D721Med (cell line): ENCODE data around the gene TEX11.

Experiments used
- DNase-seq: peaks from one replicate; pipeline ENCODE4 v3.0.0; 2011; ENCODE audit warnings: low spot score; ENCODE audit not compliant: insufficient read length
- FAIRE-seq: peaks from 2 replicates; lab custom pipeline; 2011; peaks lifted over from hg19 to GRCh38; lab: Jason Lieb, UNC
- CTCF ChIP-seq: IDR thresholded peaks from 2 replicates; pipeline ENCODE4 v1.5.1; 2012; ENCODE audit warnings: mild to moderate bottlenecking, control low read depth; ENCODE audit not compliant: insufficient read depth; ENCODE audit errors: missing control alignments

Gene TEX11

GRCh38 chrX:70554948-70555347 is 353.6 kb downstream of the TEX11 start:
- DNase-seq = no peak
- no peak for FAIRE-seq
- TF ChIP-seq CTCF = no peak

- DNase-seq (no peak), FAIRE-seq (no peak)
- no peak for TF ChIP-seq CTCF
Observed at GRCh38 chrX:70554523-70554922, 354.0 kb downstream of the TEX11 start.

- DNase-seq (no peak), FAIRE-seq (no peak)
- TF ChIP-seq CTCF = peak; percentile 36
Observed at GRCh38 chrX:70554081-70554480, 354.4 kb downstream of the TEX11 start.

GRCh38 chrX:70553516-70553915 is 355.0 kb downstream of the TEX11 start:
- DNase-seq (no peak), FAIRE-seq (no peak)
- no peak for TF ChIP-seq CTCF

- no peak for DNase-seq
- FAIRE-seq = no peak
- no peak for TF ChIP-seq CTCF
Observed at GRCh38 chrX:70552130-70552704, 356.3 kb downstream of the TEX11 start.

GRCh38 chrX:70549429-70549828 is 359.1 kb downstream of the TEX11 start:
- no peak for TF ChIP-seq CTCF
- DNase-seq = no peak
- no peak for FAIRE-seq

- DNase-seq (no peak), FAIRE-seq (no peak)
- no peak for TF ChIP-seq CTCF
Observed at GRCh38 chrX:70535198-70535597, 373.3 kb downstream of the TEX11 start.
